DLD1 (cell line): ENCODE results near the gene CREB5.

Experiments
- in situ Hi-C: cut with HindIII; loops from 2 replicates; pipeline ENCODE4 v1.10.0; 2017; ENCODE audit warnings: low sequenced_read_pairs

Gene CREB5

DNA sequence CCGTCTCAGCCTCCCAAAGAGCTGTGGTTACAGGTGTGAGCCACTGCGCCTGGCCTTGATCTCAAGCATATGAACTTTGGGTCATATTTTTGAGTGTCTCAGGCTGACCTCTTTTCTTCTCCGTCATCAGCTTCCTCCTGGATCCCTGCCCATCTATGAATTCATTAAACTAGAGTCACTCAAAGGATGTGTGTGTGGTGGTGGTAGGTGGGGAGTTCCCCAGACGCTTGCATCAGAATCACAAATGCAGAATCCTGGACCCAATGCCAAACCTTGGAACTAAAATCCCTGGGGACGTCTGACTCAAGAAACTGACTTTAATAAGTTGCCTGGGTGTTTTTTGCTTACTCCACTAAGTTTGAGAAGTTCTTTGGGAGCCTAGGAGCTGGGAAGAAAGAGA lies 6.7 kb upstream of the CREB5 start:
- in situ Hi-C loops = no loop called here

DNA sequence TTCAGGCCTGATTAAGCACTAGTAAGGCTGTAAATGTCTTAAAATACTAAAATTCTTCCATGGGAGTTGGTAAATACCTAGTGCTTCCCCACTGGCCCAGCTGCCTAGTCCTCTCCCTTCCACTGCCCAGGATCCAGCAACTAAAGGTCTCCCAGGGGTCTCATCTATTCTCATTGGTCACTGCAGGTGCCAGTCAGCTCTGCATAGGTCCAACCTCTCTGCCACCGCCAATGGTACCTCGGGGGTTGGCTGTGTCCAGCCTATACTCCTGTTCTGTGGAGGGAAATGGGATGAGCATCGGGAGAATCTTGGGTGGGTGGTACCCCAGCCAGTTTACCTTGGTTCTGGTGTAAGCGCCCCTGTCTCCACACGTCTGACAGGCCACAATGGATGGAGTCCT lies 6.1 kb upstream of the CREB5 start:
- in situ Hi-C loops = no loop called here

DNA sequence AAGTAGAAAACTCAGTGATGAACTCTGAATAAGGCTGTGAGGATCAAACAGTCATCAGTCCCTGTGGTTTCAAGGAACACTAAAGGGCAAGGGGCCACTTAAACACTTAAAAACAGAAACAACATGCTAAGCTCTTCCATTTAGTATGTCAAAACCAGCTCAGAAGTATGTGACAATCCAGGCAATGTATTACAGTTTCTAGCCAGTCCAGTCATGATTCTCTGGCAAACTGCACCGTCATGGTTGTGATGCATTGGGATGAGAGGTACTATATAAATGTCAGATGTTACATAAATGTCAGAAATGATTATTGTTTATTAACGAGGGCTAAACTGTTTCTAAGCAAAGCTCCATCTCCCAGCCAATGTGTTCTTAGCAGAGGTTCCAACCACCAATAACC lies 4.7 kb upstream of the CREB5 start:
- in situ Hi-C loops = no loop called here

DNA sequence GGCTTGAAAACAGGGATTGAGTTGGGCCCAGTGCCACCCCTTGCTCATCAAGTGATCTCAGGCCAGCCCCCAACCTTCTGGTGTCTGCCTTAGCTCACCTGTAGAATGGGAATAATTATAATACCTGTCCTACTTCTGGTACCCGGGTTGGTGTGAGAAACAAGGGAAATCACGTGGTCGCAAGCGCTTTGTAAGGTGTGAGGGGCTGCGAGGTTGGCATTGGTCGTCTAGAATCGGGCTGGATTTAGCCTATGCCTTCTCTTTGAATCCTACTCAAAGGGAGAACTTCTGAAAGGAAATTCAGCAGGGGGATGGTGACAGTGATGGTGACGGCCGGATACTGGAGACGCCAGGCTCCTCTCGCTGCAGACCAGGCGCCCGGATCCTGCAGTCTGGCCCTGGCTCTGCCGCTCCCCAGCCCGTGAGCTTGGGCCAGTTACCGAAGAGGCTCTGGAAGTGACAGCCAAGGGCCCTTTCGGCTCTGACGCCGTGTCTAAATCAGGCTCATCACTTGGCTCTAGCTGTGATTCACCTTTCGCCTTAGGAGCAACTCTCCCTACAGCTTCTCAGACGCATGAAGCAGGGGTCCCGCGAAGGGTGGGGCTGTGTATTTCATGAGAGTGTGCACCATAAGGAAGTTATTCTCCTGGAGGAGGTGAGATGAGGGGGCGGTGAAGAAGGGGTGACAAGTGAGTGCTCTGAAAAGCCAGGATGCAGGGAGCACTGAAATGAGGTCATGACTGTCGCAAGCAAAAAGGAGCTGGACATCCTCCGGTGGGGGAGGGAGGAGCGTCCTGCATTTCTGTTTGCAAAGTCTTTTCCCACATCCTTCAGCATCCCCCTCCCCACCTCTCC lies 4.0 kb upstream of the CREB5 start:
- in situ Hi-C loops = no loop called here

DNA sequence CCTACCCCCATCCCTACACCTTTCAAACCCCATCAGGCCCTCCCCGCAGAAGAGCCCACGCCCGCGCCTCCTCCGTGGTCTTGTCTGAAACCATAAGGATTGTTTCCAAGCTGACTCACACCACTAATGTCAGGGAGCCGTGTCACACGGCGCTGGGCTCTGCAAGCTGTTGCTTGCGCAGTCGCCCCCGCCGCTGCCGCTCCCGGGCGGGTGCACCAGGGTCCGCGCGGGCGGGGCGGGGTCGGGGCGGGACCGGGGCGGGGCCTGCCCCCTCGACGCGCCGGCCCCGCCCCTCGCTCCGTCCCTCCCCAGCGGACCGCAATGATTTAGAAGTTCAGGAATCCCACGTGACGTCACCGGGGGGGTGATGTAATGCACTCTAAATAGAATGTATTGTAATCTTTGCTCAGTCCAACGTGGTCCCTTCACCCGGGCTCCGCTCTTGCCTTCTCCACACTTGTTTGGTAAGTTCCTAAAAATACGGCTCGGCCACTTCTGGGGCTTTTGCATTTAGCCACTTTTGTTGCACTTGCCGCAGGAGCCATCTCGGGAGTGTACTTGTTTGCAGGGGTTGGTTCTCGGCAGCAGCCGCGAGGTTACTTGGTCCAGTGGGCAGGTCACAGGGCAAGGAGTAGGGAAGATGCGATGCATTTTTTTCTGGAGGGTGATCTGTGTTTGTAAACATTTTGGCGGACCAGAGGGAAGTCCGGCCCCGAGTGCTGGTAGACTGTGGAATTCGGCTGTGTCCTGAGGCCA lies 3.2 kb upstream of the CREB5 start:
- in situ Hi-C loops = no loop called here

DNA sequence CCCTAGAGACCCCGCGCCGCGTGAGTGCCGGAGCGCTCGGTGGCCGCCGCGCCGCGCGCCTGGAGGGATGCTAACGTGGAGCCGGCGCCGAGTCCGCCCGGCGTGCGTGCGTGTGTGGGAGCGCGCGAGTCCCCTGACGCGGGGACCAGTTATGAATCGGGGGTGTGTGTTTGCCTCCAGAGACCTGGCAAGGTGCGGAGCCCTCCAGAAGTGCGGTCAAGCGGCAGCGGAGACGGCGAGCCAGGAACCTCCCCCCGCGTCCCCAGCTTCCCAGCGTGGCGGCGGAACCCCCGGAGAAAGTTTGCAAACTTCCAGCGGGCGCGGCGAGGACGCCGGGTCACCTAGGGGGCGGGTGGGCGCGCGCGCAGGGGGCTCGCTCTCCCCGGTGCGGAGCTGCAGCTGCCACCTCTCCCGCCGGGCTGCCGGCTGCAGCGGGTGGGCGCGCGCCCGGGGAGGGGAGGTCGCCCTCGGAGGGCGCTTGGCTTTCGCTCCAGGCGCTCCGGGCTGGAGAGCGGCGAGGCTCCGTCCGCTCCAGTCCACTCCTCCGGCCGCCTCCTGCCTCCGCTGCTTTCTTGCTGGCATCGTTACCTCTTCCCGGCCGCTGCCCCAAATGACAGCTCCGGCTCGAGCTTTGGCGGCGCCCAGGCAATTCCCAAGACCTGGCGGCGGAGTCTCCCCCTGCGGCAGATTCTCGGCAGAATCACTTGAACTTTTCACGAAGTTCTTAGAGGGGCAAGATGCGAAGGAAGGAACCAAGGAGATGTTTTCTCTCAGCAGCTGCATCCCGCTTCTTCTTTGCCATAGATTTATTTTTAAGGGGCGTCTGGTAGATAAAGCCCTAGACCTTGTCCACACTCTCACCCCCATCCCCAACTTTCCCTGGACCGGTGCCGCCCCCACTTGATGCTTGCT lies 2.3 kb upstream of the CREB5 start:
- in situ Hi-C loops = no loop called here

DNA sequence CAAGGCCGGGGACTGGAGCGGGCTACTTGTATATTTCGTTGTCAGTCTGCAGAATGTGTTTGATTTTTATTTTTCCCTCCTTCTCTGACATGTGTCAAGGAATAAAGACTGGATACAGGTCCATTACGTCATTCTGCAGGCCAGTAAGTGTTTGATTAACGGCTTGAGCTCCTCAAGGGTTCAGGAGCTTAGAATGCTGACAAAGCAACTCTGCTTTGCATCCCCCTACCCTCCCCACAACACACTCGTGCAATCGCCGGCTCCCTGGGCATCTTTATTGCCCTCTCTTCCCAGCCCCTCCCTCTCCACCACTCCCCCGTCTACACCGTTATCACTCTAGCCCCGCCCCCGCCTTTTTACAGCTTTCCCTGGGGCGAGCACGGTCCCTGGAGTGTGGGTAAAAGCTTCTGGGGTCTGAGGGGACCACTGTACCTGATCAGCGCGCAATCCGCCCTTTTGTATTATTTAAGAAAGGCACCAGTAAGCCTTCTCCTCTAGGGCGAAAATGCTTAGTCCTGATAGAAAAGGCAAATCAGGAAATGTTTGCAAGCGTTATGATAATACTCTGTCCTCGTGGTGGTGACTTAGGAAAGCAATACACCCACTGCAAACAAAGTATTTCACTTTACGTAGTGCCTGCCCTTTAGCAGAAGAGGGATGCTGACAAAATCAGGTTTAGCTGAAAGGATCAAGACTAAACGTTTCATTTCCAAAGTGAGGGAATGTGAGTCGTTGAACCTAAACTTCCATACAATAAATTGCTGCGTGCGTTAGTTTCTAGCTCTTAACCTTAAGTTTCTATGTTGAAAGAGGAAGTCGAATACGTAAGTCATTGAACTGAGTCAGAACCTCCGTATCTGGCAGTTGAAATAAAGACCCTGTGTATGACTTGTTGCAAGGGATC lies 1.4 kb upstream of the CREB5 start:
- in situ Hi-C loops = no loop called here

DNA sequence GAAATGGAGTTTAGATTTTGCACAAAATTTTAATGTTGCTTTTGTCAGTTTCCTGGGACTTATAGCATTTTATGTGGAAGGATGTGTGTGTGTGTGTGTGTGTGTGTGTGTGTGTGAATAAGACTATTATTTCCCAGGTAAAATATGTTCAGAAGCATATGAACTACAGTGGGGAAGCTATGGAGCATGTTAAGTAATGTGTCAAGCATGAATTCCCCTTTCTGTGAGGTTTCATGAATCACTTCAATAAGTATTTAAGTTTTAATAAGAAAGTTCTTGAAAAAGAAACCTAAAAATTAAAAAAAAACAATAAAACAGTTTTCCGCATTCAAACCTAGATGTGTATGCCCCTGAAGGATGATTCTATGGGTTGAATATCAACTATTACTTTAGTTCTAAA lies 693 bp downstream of the CREB5 start:
- in situ Hi-C loops = no loop called here

DNA sequence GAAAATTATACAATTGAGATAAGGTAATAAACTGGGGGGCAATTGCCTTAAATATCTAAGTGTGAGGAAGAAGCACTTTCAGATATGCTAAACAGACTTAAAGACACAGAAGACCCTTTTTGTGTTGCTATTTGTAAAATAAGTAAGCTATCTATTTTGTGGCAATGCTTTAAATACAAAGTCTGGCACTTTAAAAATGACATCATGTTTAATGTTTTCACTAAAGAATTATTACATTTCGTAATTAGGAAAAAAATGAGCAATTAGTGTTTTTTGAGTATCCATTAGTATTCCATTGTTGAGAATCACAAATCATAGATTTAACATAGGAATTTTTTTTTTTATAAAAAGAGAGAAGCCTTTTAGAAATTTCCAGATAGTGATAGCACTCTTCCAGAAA lies 2.1 kb downstream of the CREB5 start:
- in situ Hi-C loops = no loop called here

DNA sequence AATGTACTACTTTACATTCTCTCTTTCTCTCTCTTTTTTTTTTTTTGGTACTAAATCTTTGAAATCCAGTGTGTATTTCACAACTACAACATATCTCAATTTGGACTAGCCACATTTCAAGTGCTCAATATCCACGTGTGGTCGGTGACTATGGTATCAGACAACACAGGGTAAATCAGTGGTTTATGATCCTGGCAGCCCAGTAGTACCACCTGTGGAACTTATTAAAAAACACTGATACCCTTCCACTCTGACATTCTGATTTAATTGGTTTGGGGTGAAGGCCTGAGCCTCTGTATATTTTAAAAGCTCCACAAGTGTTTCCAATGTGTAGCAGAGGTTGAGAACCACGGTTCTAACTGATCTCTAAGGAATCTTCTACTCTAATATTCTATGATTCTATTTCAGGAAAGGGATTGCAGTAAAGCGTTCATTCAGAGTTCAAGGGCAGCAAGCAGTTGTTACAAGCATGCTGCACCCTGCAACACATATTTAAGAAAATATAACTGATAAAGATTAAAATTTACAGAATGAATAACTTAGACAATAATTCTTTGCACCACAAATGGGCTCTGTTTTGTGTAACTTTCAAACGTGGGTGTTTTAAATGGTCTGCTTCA lies 5.1 kb downstream of the CREB5 start:
- in situ Hi-C loops = no loop called here

DNA sequence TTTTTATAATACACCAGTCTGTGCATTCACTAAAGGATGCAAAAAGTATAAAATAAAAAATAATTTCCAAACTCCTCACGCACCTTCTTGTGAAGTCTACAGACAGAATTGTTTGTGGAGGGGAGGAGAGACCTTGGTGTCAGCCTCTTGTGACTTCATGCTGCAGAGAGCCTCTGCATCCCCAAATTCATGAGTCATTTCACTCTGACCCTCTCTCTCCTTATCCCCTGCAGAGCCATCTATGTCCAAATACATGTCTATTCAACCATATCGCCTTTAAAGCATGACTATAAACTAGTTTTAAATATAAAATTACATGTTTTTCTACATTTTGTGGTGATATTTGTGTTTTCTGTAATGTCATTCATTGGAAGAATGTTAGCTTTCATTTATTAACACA lies 6.0 kb downstream of the CREB5 start:
- in situ Hi-C loops = no loop called here

DNA sequence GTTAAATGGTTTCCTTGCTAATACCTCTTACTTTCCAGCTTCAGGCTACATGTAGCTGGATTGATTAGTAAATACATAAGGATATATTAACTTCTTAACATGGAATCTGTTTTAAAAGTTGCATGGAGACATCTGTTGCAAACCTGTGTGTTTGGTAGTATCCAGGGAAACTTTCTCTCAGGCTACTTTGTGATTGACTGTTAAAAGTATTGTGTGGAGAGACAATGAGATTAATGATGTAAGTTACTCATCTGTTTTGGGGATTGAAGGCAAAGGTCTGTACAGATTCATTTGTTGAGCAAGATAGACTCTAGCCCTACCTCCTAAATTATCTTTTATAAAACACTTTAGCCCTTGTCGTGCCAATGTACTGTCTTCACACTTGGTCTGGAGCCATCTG lies 6.6 kb downstream of the CREB5 start:
- in situ Hi-C loops = no loop called here

DNA sequence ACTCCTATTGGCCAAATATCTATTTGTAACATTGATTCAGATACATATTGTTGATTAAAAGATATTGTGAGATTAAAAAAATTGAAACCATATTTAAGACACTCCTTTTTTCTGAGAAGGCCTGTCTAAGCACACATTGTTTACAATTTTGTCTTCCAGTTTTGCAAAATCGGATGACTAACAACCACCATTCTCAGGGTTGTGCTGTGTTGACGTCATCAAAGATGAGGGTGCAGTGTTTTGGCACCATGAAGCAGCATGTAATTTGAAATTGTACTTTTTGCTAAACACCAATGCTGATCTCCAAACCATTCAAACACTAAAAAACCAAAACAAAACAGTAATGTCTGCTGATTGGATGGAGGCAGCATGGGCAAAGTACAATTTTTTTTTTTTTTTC lies 7.4 kb downstream of the CREB5 start:
- in situ Hi-C loops = no loop called here

DNA sequence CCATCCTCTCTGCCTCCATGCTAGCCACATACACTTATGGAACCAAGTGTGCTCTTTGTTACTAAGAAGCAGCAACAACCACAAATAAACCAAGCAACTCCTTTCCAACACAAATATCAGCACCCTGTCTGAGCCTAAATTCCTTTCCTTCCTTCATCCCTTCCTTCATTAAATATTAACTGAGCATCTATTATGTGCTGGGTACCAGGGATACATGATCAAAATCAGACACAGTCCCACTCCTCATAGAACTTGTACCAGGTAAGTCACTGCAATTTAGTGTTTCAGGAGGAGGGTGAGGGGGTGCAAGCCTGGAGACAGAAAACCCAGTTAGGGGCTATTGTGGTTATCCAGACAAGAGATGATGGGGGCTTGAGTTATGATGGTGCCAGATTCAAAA lies 10.8 kb downstream of the CREB5 start:
- in situ Hi-C loops = no loop called here

DNA sequence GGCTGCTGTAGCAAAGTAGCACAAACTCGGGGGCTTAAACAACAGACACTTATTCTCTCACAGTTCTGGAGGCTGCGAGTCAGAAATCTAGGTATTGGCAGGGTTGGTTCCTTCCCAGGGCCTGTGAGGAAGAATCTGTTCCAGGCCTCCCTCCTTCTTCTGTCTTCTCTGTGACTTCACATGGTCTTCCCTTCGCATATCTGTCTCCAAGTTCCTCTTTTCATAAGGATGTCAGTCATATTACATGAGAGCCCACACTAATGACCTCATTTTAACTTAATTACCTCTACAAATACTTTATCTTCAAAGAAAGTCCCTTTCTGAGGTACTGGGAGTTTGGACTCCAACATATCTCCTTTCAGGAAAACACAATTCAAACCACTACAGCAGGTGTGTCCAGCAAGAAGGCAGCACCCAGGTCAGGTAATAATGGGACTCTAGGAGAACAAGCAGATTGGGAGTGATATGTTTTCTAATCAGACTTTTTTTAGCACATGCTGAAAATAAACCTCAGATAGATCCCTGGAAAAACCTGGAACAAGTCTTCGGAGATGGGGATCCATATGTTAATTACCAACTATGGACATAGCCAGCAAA lies 11.7 kb downstream of the CREB5 start:
- in situ Hi-C loops = no loop called here

DNA sequence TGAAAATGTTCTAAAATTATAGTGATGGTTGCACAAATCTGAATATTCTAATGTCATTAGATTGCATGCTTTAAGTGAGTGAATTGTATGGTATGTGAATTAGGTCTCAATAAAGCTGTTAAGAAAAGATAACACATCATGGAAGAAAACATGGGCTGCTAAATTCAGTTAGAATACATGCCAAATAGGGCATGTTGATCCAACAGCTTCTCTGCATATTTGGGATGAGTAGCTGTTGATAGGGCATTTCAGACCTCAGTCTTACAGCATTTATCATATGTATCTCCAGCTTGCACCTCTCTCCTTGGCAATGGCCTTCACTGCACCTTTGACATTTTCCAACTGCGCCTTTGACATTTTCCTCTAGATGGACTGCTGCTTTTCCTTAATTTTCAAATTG lies 13.2 kb downstream of the CREB5 start:
- in situ Hi-C loops = no loop called here

DNA sequence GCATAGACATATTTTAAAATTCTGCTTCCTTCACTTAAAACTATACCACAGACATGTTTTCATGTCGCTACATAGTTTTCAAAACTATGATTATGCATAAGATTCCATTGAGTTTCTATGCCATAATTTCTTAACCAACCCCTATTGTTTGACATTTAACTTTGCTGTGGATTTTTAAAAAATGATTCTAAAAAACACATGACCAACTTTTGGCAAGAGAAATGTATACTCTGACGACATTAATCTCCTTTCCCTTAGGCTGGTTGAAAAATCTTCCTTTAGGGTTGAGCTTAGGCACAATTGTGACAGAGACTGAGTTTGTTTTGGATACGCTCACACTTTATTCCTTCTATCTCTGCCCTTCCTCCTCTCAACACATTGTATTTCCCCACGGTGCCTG lies 14.9 kb downstream of the CREB5 start:
- in situ Hi-C loops = no loop called here

DNA sequence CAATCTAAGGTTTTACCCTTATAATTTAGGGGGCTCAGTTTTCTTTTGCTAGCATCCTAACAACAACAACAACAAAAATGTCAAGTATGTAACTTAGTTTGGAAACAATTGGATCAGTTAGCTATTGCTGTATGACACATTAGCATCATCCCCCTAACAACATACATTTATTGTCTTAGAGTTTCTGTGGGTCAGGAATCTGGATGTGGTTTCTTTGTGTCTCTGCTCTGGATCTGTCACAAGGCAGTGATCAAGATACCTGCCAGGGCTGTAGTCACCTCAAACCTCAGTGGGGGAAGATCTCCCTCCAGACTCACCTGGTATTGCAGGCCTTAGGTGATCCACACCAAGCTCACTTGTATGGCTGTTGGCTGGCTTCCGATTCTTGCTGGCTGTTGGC lies 18.3 kb downstream of the CREB5 start:
- in situ Hi-C loops = no loop called here

DNA sequence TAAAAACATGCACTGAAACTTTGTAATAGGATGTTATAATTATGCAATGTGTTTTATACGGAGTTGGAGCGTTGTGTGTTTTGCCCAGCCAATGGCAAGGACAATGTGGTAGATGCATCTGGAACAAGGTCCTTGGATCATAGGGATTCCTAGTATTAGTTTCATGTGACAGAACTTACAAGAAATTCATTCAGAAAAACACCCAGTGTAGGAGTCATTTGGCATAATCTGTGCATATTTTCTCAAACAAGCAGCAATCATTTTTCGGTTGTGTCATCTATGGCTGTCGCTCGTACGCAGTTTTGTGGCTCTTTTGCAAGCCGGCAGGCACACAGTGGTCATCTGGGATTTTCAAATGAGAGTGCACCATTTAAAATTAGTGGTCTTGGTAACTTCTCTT lies 19.8 kb downstream of the CREB5 start:
- in situ Hi-C loops = no loop called here

DNA sequence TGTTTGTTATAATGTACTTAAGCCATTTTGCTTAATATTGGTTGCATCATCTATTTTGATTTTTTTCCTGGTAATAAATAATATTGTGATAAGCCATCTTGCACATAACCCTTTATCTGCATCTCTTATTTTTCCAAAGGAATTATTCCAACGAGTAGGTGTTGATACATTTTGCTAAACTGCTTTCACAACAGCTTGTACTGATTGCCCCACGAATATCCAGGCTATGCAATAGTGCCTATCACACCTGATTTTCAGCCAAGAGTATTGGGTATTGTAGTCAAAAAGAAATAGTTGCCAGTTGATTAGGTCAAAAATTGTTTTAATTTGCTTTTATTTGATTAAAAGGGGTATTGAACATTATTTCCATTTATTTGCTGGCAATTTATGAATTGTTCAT lies 20.7 kb downstream of the CREB5 start:
- in situ Hi-C loops = no loop called here
